Kidney (tissue), 14 donors: Measurements from ENCODE around the gene ADAMTS13. TPM values are rescaled to one million over a fixed set of nuclear protein-coding genes. Genes with fewer than 3 reads are reported as not detected.

Experiments
- DNase-seq, 5 donors: peaks; one replicate each; pipeline ENCODE4 v3.0.0-alpha.2; 2013 to 2020
- FAIRE-seq: peaks from 2 replicates; lab custom pipeline; 2012; peaks lifted over from hg19 to GRCh38; lab: Jason Lieb, UNC
- H3K27ac ChIP-seq, 2 donors: one replicate each; pipeline ENCODE4 v1.7.0; 2013; ENCODE audit warnings: low read depth in 2 of 2, low read length in 2 of 2, inconsistent platforms in 1 of 2
- H3K27me3 ChIP-seq: one replicate; pipeline ENCODE4 v1.7.1; 2013; ENCODE audit warnings: low read length, inconsistent platforms; ENCODE audit not compliant: control insufficient read depth, insufficient read depth
- H3K36me3 ChIP-seq, 3 donors: one replicate each; pipeline versions ENCODE4 v1.7.0 to v1.7.1; 2013; ENCODE audit warnings: low read length in 3 of 3, control low read depth in 1 of 3, inconsistent platforms in 1 of 3; ENCODE audit not compliant: insufficient read depth in 3 of 3, control insufficient read depth in 2 of 3
- H3K4me1 ChIP-seq, 3 donors: one replicate each; pipeline versions ENCODE4 v1.7.0 to v1.7.1; 2013; ENCODE audit warnings: low read length in 3 of 3, inconsistent platforms in 1 of 3, low read depth in 1 of 3; ENCODE audit not compliant: control insufficient read depth in 2 of 3, insufficient read depth in 2 of 3
- H3K4me3 ChIP-seq, 3 donors: one replicate each; pipeline versions ENCODE4 v1.7.0 to v1.8.1; 2013; ENCODE audit warnings: low read length in 3 of 3, control low read depth in 1 of 3, inconsistent platforms in 1 of 3
- H3K9ac ChIP-seq, 3 donors: one replicate each; pipeline versions ENCODE4 v1.7.0 to v1.7.1; 2013; ENCODE audit warnings: low read length in 3 of 3, control low read depth in 1 of 3, inconsistent platforms in 1 of 3
- H3K9me3 ChIP-seq, 3 donors: one replicate each; pipeline versions ENCODE4 v1.7.0 to v1.7.1; 2013; ENCODE audit warnings: low read length in 3 of 3, control low read depth in 1 of 3, inconsistent platforms in 1 of 3; ENCODE audit not compliant: control insufficient read depth in 2 of 3, insufficient read depth in 1 of 3
- intact Hi-C: fragments of 100-400 bp; cut with DNase I; formaldehyde crosslinking; loops from one replicate; pipeline ENCODE4 v1.11.1; 2022
- polyA plus RNA-seq: library from polyadenylated mRNA; stranded (reverse); fragments of 350-450 nt; fragmentation: Illumina TruSeq; extraction: RNeasy Lipid Tissue Mini Kit (QIAGEN cat#74804); gene quantifications from one replicate; pipeline ENCODE4 v1.2.3, GENCODE V29; 2014; ENCODE audit warnings: low read depth, low replicate concordance; ENCODE audit not compliant: insufficient read depth
- total RNA-seq: library from RNA; stranded (reverse); fragmentation: NEBNext Ultra II Directional; extraction: Animal tissue kit (Norgen Biotek cat#: 25700); gene quantifications from one replicate; pipeline ENCODE4 v1.2.1, GENCODE V29; 2021
- TF ChIP-seq, protein P1 (sequence below): IDR thresholded peaks from 3 replicates; pipeline ENCODE4 v1.5.1; 2012; ENCODE audit warnings: mild to moderate bottlenecking, moderate library complexity, borderline replicate concordance; ENCODE audit not compliant: insufficient read depth; ENCODE audit errors: extremely low read depth
- donor health status: control.
- donor health status: control.
- donor health status: control.
- donor health status: control.
- donor health status: control.
- donor health status: DM: yes; HTN: yes; CAD: no.
- donor health status: Normal renal cell carcinoma (clear cell type).

The ADAMTS13 gene
- total and polyA plus RNA-seq, 2 donors from 2014 or later: 3.1 to 3.6 TPM

DNA sequence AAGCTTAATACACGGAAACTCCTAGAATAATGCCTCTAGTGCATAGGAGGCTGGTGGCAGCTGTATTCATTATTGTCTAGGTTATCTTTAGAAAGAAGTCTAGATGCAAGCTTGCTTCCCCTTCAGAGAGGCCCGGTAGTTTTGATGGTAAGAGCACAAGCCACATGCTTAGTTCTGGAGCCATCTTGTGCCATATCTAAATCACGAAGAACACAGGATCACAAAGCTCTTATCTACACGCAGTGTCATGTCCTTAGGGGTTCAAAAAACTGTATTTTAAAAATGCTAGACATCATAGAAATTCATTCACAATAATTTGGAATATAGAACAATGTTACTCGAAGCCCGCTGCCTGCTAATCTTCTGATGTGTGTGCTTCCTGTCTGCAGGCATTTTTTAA lies 43.8 kb downstream of the ADAMTS13 start:
- Histone ChIP-seq H3K9me3 (no peaks in the 10 kb centered on the region), H3K27me3 (no peaks in the 10 kb centered on the region), H3K4me1 (peaks cover 0 to 17% (median 3%) of the 10 kb centered on the region in 3 donors), H3K27ac (no peak overlapping the region), H3K4me3 (no peak overlapping the region), H3K36me3 (peaks cover 0 to 15% (median 0%) of the 10 kb centered on the region in 3 donors), H3K9ac (no peak overlapping the region)
- no peak for DNase-seq
- FAIRE-seq: no peak
- intact Hi-C loops: no loop called here
- TF ChIP-seq, protein P1, sequence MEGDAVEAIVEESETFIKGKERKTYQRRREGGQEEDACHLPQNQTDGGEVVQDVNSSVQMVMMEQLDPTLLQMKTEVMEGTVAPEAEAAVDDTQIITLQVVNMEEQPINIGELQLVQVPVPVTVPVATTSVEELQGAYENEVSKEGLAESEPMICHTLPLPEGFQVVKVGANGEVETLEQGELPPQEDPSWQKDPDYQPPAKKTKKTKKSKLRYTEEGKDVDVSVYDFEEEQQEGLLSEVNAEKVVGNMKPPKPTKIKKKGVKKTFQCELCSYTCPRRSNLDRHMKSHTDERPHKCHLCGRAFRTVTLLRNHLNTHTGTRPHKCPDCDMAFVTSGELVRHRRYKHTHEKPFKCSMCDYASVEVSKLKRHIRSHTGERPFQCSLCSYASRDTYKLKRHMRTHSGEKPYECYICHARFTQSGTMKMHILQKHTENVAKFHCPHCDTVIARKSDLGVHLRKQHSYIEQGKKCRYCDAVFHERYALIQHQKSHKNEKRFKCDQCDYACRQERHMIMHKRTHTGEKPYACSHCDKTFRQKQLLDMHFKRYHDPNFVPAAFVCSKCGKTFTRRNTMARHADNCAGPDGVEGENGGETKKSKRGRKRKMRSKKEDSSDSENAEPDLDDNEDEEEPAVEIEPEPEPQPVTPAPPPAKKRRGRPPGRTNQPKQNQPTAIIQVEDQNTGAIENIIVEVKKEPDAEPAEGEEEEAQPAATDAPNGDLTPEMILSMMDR: no peak

DNA sequence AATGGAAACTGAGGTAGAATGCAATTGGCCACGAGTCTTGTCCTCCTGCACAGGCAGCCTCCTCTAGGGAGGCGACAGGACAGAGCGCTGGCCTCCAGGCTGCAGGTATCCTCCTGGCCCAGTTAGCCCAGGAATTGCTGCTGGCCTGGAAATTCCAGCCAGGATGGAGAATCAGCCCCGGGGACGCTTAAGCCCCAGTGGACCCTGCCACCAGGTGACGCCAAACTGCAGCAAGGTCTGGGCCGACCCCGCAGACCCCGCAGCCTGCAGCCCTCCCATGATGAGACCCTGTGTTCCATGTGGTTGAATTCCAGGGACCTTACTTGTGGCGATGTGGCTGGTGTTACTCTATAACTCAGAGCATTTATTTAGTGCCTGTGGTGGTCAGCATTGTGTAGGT lies 44.9 kb downstream of the ADAMTS13 start:
- intact Hi-C loops: no loop called here
- FAIRE-seq (no peak), DNase-seq (no peak)
- H3K9me3 ChIP-seq: no peaks in the 10 kb centered on the region
- H3K9ac ChIP-seq: no peak overlapping the region
- H3K36me3 ChIP-seq: peaks cover 0 to 15% (median 0%) of the 10 kb centered on the region in 3 donors
- H3K27ac ChIP-seq: no peak overlapping the region
- H3K27me3 ChIP-seq: no peaks in the 10 kb centered on the region
- TF ChIP-seq, protein P1: no peak
- H3K4me1 ChIP-seq: peaks cover 0 to 9% (median 0%) of the 10 kb centered on the region in 3 donors
- H3K4me3 ChIP-seq: no peak overlapping the region

DNA sequence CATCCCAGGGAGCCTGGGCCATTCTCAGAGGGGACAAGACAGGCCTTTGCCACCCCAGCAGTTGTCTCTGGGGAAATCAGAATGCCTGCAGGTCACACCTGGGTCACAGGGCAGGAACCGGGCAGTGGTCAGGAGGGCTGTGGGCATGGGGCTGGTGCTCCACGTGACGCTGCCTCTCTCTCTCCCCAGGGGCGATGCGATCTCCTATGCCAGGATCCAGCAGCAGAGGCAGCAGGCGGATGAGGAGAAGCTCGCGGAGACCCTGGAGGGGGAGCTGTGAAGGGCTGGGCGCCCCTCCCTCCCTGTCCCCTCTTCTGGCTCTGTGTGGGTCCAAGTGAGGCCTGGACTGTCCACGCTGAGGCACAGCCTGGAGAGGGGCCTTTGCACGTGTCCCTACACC lies 46.2 kb downstream of the ADAMTS13 start:
- no peak for FAIRE-seq

More for the DNA sequence above, 46.2 kb downstream of the ADAMTS13 start:
- Histone ChIP-seq H3K27me3 (no peaks in the 10 kb centered on the region), H3K4me3 (no peak overlapping the region), H3K4me1 (no peaks in the 10 kb centered on the region), H3K27ac (no peak overlapping the region), H3K9ac (no peak overlapping the region), H3K36me3 (peaks cover 0 to 13% (median 0%) of the 10 kb centered on the region in 3 donors), H3K9me3 (no peaks in the 10 kb centered on the region)
- no peak for DNase-seq
- TF ChIP-seq, protein P1: no peak
- intact Hi-C loops: no loop called here
